Activated T-cell treated with anti-CD3 and anti-CD28 coated beads for 24 hours (primary cell): Measurements from ENCODE around the gene SLC15A3.
"Not testable (repeated sequence)": the region's sequence is repeated elsewhere in the genome, so short reads cannot be mapped to it uniquely, and the experiment has no call there.

Experiments
- DNase-seq: peaks from one replicate; pipeline ENCODE4 v3.0.0-alpha.2; 2020; ENCODE audit warnings: low read depth

The SLC15A3 gene

GRCh38 chr11:60974726-60975125, 22.8 kb upstream of the SLC15A3 start:
- DNase-seq, result no peak

DNA sequence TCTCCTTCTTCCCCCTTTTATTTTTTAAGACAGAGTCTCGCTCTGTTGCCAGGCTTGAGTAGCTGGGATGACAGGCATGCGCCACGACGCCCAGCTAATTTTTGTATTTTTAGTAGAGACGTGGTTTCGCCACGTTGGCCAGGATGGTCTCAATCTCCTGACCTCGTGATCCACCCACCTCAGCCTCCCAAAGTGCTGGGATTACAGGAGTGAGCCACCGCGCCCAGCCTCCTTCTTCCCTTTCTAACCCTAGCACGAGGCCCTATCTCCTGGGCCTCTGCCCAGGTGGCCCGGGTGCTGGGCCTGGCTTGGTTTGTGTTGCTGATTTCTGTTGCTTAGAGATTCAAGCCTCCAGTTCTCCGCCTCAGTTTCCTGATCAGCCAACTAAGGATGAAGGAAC, 22.3 kb upstream of the SLC15A3 start:
- not testable (repeated sequence) for DNase-seq

DNA sequence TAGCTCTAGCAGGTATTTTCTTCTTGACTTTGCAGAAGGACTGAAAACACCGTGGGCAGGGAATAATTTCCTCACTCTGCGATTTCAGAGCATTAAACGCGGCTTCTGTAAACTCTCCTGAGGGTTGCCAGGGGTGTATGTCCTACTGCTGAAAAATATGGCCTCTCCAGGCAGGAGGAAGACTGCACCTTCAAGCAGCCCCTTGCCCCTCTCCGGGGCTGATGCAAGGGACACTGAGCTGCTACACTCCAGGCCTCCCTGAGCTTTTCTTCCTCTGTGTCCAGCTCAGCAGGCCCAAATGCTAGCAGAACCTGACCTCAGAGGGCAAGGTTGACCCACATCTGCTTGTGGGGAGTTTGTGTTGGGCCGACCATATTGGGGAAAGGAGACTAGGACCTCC, 21.7 kb upstream of the SLC15A3 start:
- no peak for DNase-seq

DNA sequence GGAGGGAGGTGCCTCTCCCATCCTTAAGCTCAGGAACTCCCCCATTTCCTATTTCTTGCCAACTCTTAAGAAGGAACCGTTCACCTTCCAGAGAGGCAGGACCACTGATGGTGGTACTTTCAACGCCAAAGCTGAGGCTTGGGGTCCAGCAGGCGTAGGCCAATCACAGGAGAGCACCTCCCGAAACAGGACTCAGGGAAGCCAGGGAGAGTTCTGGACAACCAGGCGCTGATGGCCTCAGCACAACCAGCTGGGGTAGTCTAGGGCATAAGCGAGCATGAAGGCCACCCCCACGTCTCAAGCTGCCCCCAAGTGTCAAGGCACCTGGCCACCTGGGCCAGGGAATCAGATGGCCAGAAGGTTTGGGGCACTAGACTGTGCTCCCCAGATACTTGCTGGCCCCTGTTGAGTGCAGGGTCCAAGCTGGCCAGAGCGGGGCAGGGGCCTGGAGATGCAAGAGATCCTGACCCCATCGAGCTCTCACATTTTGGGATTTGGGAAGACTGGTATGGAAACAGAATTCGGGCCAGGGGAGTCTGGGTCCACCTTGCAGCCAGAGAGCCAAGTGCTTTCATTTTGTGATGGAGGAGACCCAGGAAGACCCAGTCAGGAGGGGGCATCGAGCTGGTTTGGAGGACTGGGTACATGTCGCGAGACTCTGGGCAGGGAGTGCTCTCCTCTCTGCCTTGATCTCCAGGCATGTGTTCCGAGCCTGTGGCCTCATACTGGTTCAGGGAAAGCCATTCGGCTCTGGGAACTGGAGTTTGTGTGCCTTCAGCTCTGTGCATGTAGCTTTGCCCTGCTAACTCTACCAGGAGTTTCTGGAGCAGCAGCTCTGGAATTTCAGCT, 20.4 kb upstream of the SLC15A3 start:
- peak; percentile 27 for DNase-seq

GRCh38 chr11:60971520-60971919, 19.5 kb upstream of the SLC15A3 start, which contains the start of gene CD6:
TSS of gene CD6 (plus strand) at chr11:60971680. CDS start at chr11:60971866, 186 bp downstream.
- DNase-seq, result peak; percentile 64

GRCh38 chr11:60970890-60971289, 18.9 kb upstream of the SLC15A3 start:
- no peak for DNase-seq

DNA sequence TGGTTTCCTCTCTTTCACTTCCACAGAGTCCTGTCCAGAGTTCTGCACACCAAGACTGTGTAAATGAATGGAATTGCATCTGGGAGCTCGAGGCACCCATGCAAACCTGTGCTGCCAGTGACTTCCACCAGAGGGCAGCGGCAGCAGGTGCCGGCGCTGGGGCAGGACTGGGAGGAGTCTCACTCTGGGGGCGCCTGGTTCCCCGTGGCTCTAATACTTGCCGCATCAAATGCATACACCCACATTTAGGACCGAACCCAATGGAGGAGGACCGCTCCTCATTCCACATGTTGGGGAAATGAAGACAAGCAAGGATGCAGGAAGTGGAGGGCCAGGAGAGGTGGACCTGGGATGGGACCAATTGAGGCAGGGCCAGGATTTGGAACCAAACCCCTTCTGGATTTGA, 18.4 kb upstream of the SLC15A3 start:
- DNase-seq, result peak; percentile 80

GRCh38 chr11:60968223-60968622, 16.2 kb upstream of the SLC15A3 start:
- no peak for DNase-seq

DNA sequence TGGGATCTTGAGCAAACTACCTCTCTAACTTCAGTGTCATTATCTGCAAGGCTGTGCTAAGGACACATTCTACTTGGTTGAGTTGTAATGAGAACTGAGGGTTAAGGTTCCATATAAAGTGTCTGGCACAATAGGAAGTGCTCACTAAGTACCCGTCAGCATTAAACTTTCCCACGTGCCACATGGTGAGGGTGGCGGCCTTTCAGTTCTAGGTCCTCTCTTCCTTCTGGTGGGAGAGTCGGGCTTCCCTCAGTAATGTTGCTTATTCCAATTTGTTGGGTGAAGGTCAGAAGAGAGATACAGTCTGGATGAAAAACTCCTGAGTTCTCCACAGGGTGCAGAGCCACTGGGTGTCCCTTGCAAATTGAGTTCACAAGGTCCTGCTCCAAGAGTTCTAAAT, 14.9 kb upstream of the SLC15A3 start:
- no peak for DNase-seq

DNA sequence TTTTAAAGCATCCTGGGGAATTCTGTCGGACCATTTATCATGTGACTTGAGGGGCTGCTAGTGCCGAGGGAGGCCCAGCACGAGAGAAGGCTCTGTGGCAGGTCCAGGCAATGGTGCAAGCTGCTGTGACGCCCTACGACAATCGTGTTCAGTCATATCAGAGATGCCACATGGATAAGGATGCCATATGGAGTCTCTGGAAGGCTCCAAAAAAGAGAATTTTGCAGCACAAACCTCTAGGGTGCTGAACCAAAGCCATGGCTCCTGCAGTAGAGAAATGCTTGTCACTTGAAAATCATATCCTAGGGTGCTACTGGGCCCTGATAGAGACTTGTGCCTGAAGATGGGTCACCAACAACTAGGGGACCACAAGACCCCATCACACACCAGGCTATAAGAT, 12.8 kb upstream of the SLC15A3 start:
- DNase-seq, result no peak

GRCh38 chr11:60960405-60960804, 8.4 kb upstream of the SLC15A3 start:
- no peak for DNase-seq

DNA sequence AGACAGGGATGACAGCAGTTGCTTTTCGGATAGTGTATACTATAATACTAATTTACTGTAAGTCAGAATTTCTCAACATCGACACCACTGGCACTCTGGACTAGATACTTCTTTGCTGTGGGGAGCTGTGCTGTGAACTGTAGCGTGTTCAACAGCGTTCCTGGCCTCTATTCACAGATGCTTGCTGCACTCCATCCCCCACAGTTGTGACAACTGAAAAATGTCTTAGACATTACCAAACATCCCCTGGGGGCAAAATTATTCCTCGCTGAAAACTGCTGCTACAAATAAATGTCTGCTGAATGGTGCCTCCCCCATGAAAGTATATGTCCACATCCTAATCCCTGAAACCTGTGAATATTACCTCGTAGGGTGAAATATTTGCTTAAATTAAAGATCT, 7.5 kb upstream of the SLC15A3 start:
- DNase-seq, result no peak

- DNase-seq, result no peak
Observed at GRCh38 chr11:60957188-60957587, 5.2 kb upstream of the SLC15A3 start.

- no peak for DNase-seq
Observed at GRCh38 chr11:60955571-60955970, 3.6 kb upstream of the SLC15A3 start.

DNA sequence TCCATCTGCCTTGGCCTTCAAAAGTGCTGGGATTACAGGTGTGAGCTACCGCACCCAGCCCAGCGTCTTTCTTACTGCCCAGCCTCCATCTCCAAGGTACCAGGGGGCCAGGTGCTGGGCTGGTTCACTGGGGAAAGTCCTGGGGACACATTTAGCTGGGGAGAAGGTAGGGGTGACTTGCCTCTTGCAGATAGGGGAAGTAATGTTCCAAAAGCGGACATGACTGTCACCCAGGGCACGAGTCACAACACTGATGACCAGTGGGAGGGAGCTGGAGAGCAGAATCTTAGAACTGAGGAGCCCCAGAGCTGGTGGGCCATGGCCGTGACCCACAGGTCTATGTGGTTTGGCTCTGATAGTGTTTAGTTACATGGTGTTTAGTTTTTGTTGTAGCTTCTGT, 2.4 kb upstream of the SLC15A3 start:
- DNase-seq, result no peak

- DNase-seq, result no peak
Observed at GRCh38 chr11:60953781-60954180, 1.8 kb upstream of the SLC15A3 start.

DNA sequence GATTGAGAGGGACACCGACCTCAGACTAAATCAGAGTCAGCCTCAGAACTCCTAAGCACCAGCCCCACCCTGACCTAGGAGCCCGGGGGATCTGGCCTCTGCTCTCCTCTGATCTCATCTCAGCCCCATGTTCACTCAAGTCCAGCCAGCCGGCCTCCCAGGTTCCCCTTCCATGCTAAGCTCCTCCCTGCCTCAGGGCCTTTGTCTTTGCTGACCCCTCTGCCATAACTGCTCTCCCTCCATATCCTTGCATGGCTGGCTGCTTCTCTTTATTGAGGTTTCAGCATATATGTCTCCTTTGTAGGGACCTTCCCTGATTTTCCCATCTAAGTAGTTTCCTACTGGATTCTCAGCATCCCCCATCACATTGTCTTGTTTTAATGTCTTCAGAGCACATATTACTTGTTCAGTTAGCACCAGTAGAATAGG, 780 bp upstream of the SLC15A3 start:
- DNase-seq, result no peak

DNA sequence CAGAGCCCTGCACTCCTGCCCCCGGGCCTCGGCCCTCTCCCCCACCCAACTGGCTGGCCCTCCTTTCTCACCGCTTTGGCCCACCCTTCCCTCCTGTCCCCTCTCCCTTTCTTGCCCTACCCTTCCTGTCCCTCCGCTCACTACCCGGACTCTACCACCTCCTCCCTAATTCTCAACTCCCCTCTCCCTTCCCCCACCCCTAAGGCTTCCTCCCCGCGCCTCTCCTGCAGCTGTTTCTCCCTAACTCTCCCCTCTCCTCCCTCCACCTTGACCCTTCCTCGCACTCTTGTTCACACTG, 421 bp downstream of the SLC15A3 start:
- DNase-seq, result no peak

GRCh38 chr11:60950933-60951605, 907 bp downstream of the SLC15A3 start:
- no peak for DNase-seq

DNA sequence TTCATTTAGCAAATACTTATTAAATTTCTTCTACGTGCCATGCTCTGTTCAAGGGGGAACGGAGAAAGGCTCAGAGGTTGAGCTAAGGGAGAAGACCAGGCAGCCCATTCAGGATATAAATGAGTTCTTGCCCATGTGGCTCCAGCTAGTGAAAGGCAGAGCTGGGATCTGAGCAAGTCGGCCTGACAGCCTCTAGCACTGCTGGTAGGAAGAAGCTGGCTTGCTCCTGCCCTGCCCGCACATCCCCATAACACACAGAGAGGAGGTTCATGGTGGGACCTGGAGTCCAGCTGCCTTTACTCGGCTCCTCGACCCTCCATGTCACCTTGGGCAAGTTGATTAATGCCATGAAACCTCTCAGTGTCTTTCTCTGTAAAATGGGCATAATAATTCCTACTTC, 2.0 kb downstream of the SLC15A3 start:
- no peak for DNase-seq

- no peak for DNase-seq
Observed at GRCh38 chr11:60948250-60948649, 3.7 kb downstream of the SLC15A3 start.

DNA sequence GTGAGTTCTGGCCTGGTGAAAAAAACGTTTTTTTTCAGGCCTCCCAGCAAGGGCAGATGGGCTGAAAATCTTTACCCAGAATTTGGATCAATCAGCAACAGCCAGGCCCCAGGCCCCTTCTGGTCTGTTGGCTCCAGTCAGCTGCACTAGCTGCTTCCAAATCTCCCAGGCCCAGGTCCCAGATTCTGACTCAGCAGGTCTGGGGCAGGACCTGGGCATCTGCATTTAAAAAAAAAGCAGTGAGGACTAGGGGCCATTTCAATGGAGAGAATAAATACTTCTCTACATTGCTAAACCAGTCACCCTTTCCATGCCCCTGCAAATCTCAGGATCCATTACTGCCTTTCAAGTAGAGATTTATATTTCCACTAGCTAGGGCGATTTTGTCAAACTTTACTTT, 4.3 kb downstream of the SLC15A3 start:
- DNase-seq, result no peak

- no peak for DNase-seq
Observed at GRCh38 chr11:60946601-60947264, 5.2 kb downstream of the SLC15A3 start.
